Measurements from ENCODE around the gene KCNMB2. TPM values are rescaled to one million over a fixed set of nuclear protein-coding genes. Genes with fewer than 3 reads are reported as not detected.

KCNMB2 gene
- polyA plus RNA-seq, 1 experiment = not detected

DNA sequence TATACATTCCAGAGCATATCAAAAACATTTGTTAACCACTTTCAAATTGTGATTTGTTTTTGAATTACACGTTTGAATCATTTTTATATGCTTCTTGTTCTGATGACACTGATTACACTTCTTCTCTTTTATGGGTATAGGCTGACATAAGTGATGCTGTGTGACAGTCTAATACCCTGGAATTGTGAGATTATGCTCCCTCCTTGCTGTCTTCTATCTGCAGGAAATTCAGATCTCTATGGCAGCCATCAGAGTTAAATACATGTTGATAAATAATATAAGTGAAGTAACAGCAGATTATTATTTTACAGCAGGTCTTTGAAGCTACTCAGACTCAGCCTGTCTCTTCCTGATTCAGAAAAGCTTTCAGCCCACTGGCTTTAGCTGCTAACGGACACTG, 286.5 kb downstream of the KCNMB2 start:
- no peak for TF ChIP-seq CTCF (IDR thresholded peaks at IDR 0.05; ENCODE audit: insufficient read depth, low read depth, low read length)
- Histone ChIP-seq H3K4me3 (ENCODE audit: low read depth, low read length) (no peak overlapping the region), H3K27me3 (ENCODE audit: control insufficient read depth, insufficient read depth, low read length) (no peaks in the 10 kb centered on the region), H3K36me3 (ENCODE audit: control insufficient read depth, insufficient read depth, low read length) (no peaks in the 10 kb centered on the region)
- POLR2A ChIA-PET = no interaction called here
- CTCF ChIA-PET = no interaction called here
- DNase-seq (ENCODE audit: low read depth) = no peak

- Histone ChIP-seq H3K4me3 (ENCODE audit: low read depth, low read length) (no peak overlapping the region), H3K36me3 (ENCODE audit: control insufficient read depth, insufficient read depth, low read length) (no peaks in the 10 kb centered on the region), H3K27me3 (ENCODE audit: control insufficient read depth, insufficient read depth, low read length) (no peaks in the 10 kb centered on the region)
- no peak for TF ChIP-seq CTCF (IDR thresholded peaks at IDR 0.05; ENCODE audit: insufficient read depth, low read depth, low read length)
- POLR2A ChIA-PET = no interaction called here
- DNase-seq (ENCODE audit: low read depth) = no peak
- CTCF ChIA-PET = interaction anchor here (0.8 kb wide), 1 partner anchor 373 kb away, joined by 3 read pairs; no protein-coding TSS in a partner anchor
Measured at GRCh38 chr3:178823150-178823549, 286.9 kb downstream of the KCNMB2 start.

- Histone ChIP-seq H3K36me3 (ENCODE audit: control insufficient read depth, insufficient read depth, low read length) (no peaks in the 10 kb centered on the region), H3K27me3 (ENCODE audit: control insufficient read depth, insufficient read depth, low read length) (no peaks in the 10 kb centered on the region), H3K4me3 (ENCODE audit: low read depth, low read length) (no peak overlapping the region)
- DNase-seq (ENCODE audit: low read depth) = no peak
- POLR2A ChIA-PET = no interaction called here
- no peak for TF ChIP-seq CTCF (IDR thresholded peaks at IDR 0.05; ENCODE audit: insufficient read depth, low read depth, low read length)
- CTCF ChIA-PET = interaction anchor here (0.6 to 0.8 kb wide), 2 partner anchors 23 to 373 kb away, joined by 3 read pairs; no protein-coding TSS in a partner anchor
Measured at GRCh38 chr3:178823591-178824246, 287.5 kb downstream of the KCNMB2 start.

DNA sequence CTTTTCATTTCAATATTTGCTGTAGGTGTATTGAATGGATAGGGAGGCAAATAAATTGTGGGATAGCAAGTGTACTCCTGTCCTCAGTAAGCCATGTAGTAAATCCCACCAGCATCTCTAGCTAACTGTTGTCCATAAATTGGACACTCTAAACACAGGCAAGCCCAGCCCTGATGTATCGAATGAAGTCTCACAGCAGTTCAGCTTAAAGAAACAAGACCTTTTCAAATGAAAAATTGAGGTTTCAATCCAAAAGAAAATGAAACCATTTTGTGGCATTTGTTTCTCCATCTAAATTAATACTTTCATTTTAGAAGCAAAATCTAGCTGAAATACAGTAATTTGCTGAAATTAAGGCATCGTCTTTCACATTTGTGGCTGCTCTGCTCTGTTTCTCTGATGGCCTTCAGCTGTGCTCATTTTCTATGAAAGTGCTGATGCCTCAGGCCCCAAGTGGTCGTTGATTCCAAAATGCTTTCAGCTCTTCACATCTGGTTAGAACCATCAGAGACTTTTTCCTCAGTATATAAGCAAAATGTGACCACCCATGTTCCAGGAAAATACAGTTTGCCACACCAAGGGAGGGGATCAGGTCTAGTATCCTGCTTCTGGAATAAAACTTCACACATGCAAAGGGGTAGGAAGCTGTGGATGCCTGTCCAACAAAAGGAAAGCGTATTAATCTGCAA, 290.3 kb downstream of the KCNMB2 start:
- no peak for DNase-seq (ENCODE audit: low read depth)
- H3K36me3 ChIP-seq (ENCODE audit: control insufficient read depth, insufficient read depth, low read length) = no peaks in the 10 kb centered on the region
- no peaks in the 10 kb centered on the region for H3K27me3 ChIP-seq (ENCODE audit: control insufficient read depth, insufficient read depth, low read length)
- TF ChIP-seq CTCF (IDR thresholded peaks at IDR 0.05; ENCODE audit: insufficient read depth, low read depth, low read length) = no peak
- H3K4me3 ChIP-seq (ENCODE audit: low read depth, low read length) = no peak overlapping the region
- ChIA-PET POLR2A (no interaction called here), CTCF (interaction anchor here (1.6 kb wide), 1 partner anchor 17 kb away, joined by 3 read pairs; no protein-coding TSS in a partner anchor)

GRCh38 chr3:178827285-178827856, 291.1 kb downstream of the KCNMB2 start:
- POLR2A ChIA-PET = no interaction called here
- DNase-seq (ENCODE audit: low read depth) = no peak
- Histone ChIP-seq H3K36me3 (ENCODE audit: control insufficient read depth, insufficient read depth, low read length) (no peaks in the 10 kb centered on the region), H3K27me3 (ENCODE audit: control insufficient read depth, insufficient read depth, low read length) (no peaks in the 10 kb centered on the region), H3K4me3 (ENCODE audit: low read depth, low read length) (no peak overlapping the region)
- no peak for TF ChIP-seq CTCF (IDR thresholded peaks at IDR 0.05; ENCODE audit: insufficient read depth, low read depth, low read length)
- CTCF ChIA-PET = interaction anchor here (1.6 kb wide), 1 partner anchor 18 kb away, joined by 3 read pairs; no protein-coding TSS in a partner anchor
